ENCODE measurements around the gene PRSS57. TPM values are rescaled to one million over a fixed set of nuclear protein-coding genes. Genes with fewer than 3 reads are reported as not detected.
A peak's percentile ranks its signal among the peaks of the same experiment; 100 is the strongest.

Gene PRSS57
- total RNA-seq, 4 donors from 2014 or later: not detected

GRCh38 chr19:718251-718951, 23.1 kb upstream of the PRSS57 start:
- WGBS, 2 donors: 54 to 57% methylated on average over 15 to 22 of the region's 23 CpGs
- Histone ChIP-seq H3K27me3 (no peaks in the 10 kb centered on the region), H3K27ac (peak overlapping the region in 2 of 3 donors; percentile 47 to 58), H3K9me3 (no peaks in the 10 kb centered on the region), H3K4me1 (peaks cover 4 to 30% of the 10 kb centered on the region in 2 donors), H3K4me3 (replicated peaks in 1 of 3) (no peak overlapping the region), H3K36me3 (no peaks in the 10 kb centered on the region)
- no peak for DNase-seq
- intact Hi-C loops (cut with DNase I): no loop called here
- TF ChIP-seq POLR2A (IDR thresholded peaks at IDR 0.05) (no peak), CTCF (IDR thresholded peaks at IDR 0.05) (no peak)

- TF ChIP-seq POLR2A (IDR thresholded peaks at IDR 0.05) (no peak), CTCF (IDR thresholded peaks at IDR 0.05) (no peak)
- DNase-seq: no peak
- intact Hi-C loops (cut with DNase I): no loop called here
- no peaks in the 10 kb centered on the region for H3K36me3 ChIP-seq
- H3K4me3 ChIP-seq (replicated peaks in 1 of 3): no peak overlapping the region
- no peaks in the 10 kb centered on the region for H3K27me3 ChIP-seq
- H3K9me3 ChIP-seq: no peaks in the 10 kb centered on the region
- no peak overlapping the region for H3K27ac ChIP-seq
- peaks cover 4 to 18% of the 10 kb centered on the region in 2 donors for H3K4me1 ChIP-seq
- 93 to 98% methylated on average over 3 of the region's 3 CpGs for WGBS, 2 donors
Observed at GRCh38 chr19:715347-715746, 20.1 kb upstream of the PRSS57 start.

- Histone ChIP-seq H3K4me1 (peaks cover 7 to 22% of the 10 kb centered on the region in 2 donors), H3K36me3 (no peaks in the 10 kb centered on the region), H3K9me3 (no peaks in the 10 kb centered on the region), H3K27ac (no peak overlapping the region), H3K4me3 (replicated peaks in 1 of 3) (no peak overlapping the region), H3K27me3 (no peaks in the 10 kb centered on the region)
- no peak for DNase-seq
- intact Hi-C loops (cut with DNase I): no loop called here
- WGBS, 2 donors: 80 to 84% methylated on average over 7 to 8 of the region's 8 CpGs
- TF ChIP-seq CTCF (IDR thresholded peaks at IDR 0.05) (no peak), POLR2A (IDR thresholded peaks at IDR 0.05) (no peak)
Observed at GRCh38 chr19:711254-711653, 16.0 kb upstream of the PRSS57 start.

- 76 to 89% methylated on average over 16 to 21 of the region's 21 CpGs for WGBS, 2 donors
- Histone ChIP-seq H3K27me3 (no peaks in the 10 kb centered on the region), H3K36me3 (no peaks in the 10 kb centered on the region), H3K9me3 (no peaks in the 10 kb centered on the region), H3K27ac (peak overlapping the region in 1 of 3 donors; percentile 74), H3K4me3 (replicated peaks in 1 of 3) (no peak overlapping the region), H3K4me1 (peaks cover 7 to 22% of the 10 kb centered on the region in 2 donors)
- intact Hi-C loops (cut with DNase I): no loop called here
- no peak for DNase-seq
- TF ChIP-seq CTCF (IDR thresholded peaks at IDR 0.05): no peak
- TF ChIP-seq POLR2A (IDR thresholded peaks at IDR 0.05): no peak
Observed at GRCh38 chr19:710767-711166, 15.5 kb upstream of the PRSS57 start.

GRCh38 chr19:709965-710571, 14.8 kb upstream of the PRSS57 start:
- 40 to 52% methylated on average over 7 to 16 of the region's 27 CpGs for WGBS, 2 donors
- H3K36me3 ChIP-seq: no peaks in the 10 kb centered on the region
- peak overlapping the region; percentile 49 to 77 (median 74) for H3K27ac ChIP-seq
- intact Hi-C loops (cut with DNase I): no loop called here
- TF ChIP-seq CTCF (IDR thresholded peaks at IDR 0.05) (no peak), POLR2A (IDR thresholded peaks at IDR 0.05) (no peak)
- H3K27me3 ChIP-seq: no peaks in the 10 kb centered on the region
- no peaks in the 10 kb centered on the region for H3K9me3 ChIP-seq
- DNase-seq: peak in 1 of 2 donors; percentile 19
- H3K4me3 ChIP-seq (replicated peaks in 1 of 3): peak overlapping the region in 1 of 3 donors; percentile 68
- H3K4me1 ChIP-seq: peaks cover 7 to 27% of the 10 kb centered on the region in 2 donors
